Motor neuron (in vitro differentiated cells): ENCODE results near the gene UTY. TPM values are rescaled to one million over a fixed set of nuclear protein-coding genes. Genes with fewer than 3 reads are reported as not detected.

ENCODE experiments used
- ATAC-seq, 8 experiments: fragments of 200-7000 bp; cut with Tn5 transposase; replicated peaks in 6 of 8; 2 replicates each; pipeline ENCODE4 v1.8.0; 2021; ENCODE audit warnings: mild to moderate bottlenecking in 8 of 8, moderate library complexity in 8 of 8
- H3K27ac ChIP-seq, 2 donors: fragments of 250-450 bp; sonication (Bioruptor Pico); 2 replicates each; pipeline ENCODE4 v1.9.0; 2021; ENCODE audit warnings: antibody characterized with exemption in 2 of 2, mild to moderate bottlenecking in 2 of 2, moderate library complexity in 1 of 2
- H3K4me1 ChIP-seq, 2 donors: fragments of 250-450 bp; sonication (Bioruptor Pico); replicated peaks in 1 of 2; 2 replicates each; pipeline ENCODE4 v1.6.1; 2021; ENCODE audit warnings: antibody characterized with exemption in 2 of 2, mild to moderate bottlenecking in 2 of 2, moderate library complexity in 1 of 2
- H3K4me3 ChIP-seq, 5 donors: fragments of 250-450 bp; sonication (Bioruptor Pico); 2 replicates each; pipeline ENCODE4 v1.9.0; 2021; ENCODE audit warnings: antibody characterized with exemption in 5 of 5, mild to moderate bottlenecking in 5 of 5, moderate library complexity in 4 of 5
- WGBS, 10 experiments: fragments of 450-650 bp; shearing (Covaris generic); methylation state at CpG; one replicate each; pipeline ENCODE4 v1.0.0; 2022; 5-methylcytosine and 5-hydroxymethylcytosine counted together
- in situ Hi-C, 9 experiments: fragments of 400-800 bp; cut with MboI; loops; one replicate each; pipeline ENCODE4 v1.15.0; 2021; ENCODE audit warnings: low sequenced_read_pairs in 9 of 9, low pct_unique_long_range_greater_than_20kb in 2 of 9; ENCODE audit not compliant: unreplicated experiment in 9 of 9
- total RNA-seq, 8 experiments: library from RNA; unstranded; fragments of 300-600 nt; gene quantifications; 2 replicates each; pipeline versions ENCODE4 v1.2.3 to v1.2.4, GENCODE V29; 2022

Gene UTY
- total RNA-seq, 8 experiments from 2014 or later: 12.6 to 37.3 (median 26.1) TPM; not detected in 2

DNA sequence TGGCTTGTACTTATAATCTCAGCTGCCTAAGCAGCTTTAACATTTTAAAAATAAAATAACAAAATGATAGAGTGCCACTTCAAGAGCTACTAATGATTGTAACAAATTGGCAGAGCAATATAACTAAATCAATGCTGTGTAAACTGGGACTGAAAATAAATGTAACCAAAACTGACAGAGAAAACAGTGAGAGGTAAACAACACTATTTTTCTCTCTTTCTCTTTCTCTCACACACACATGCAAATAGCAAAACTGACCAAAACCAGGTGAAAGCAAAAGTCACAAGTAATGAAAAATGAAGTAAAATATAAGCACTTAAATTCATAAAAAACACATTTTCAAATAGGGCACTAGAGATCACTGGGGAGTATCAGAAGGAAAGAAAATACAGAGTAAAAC is 109.6 kb downstream of the UTY start:
- no peak overlapping the region for H3K27ac ChIP-seq
- no peak overlapping the region for H3K4me3 ChIP-seq
- no peak for ATAC-seq
- no peaks in the 10 kb centered on the region for H3K4me1 ChIP-seq
- in situ Hi-C loops: no loop called here

DNA sequence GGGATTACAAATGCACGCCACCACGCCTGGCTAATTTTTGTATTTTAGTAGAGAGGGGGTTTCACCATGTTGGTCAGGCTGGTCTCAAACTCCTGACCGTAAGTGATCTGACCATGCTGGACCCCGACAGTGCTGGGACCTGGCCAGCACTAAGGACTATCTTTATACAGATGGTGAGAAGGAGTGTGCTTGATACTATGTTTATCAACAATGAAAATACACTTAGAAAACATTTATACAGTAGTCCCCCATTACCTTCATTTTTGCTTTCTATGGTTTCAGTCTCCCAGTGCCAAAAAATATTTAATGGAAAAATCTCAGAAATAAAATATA is 111.4 kb downstream of the UTY start:
- ATAC-seq: no peak
- H3K4me1 ChIP-seq: no peaks in the 10 kb centered on the region
- WGBS, 10 experiments: no CpG with 5 or more reads among the region's 4 CpGs
- H3K27ac ChIP-seq: no peak overlapping the region
- no peak overlapping the region for H3K4me3 ChIP-seq
- in situ Hi-C loops: no loop called here

DNA sequence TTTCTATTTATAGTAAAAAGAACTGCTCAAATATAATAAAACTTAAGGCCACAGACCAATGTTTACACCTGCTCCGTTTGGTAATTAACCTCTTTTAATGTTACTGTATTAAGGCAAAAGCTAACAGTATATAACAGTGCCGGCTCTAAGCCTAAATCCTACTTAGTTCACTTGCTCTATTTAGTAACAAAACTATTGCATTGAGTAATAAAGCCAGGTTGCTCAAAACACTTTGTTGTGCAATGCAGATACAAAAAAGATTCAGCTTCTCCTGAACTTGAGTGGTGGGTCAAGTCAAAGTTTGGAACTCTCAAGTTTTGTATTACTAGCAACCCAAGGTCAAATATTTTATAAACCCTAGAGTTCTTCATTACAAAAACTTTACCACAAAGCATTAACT is 116.2 kb downstream of the UTY start:
- Histone ChIP-seq H3K4me1 (no peaks in the 10 kb centered on the region), H3K27ac (no peak overlapping the region), H3K4me3 (no peak overlapping the region)
- ATAC-seq: no peak
- in situ Hi-C loops: no loop called here
- 83 to 100% (median 94%) methylated on average over 1 to 2 of the region's 2 CpGs; no CpG with 5 or more reads in 7 of the 10 experiments for WGBS, 10 experiments

DNA sequence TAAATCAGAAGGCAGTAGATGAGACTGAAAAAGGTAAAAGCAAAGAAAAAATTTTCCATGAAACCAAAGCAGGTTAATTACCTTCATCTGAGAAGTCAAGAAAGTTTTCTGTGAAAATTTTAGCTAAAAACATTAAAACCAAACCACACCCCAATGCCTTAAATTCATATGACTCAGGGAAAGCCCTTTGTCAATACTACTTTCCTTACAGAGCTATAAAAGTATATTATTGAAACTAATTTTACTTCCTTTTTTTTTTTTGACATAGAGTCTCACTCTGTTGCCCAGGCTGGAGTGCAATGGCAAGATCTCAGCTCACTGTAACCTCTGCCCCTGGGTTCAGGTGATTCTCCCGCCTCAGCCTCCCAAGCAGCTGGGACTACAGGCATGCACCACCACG is 117.2 kb downstream of the UTY start:
- in situ Hi-C loops: no loop called here
- no CpG with 5 or more reads among the region's 2 CpGs for WGBS, 10 experiments
- peak in 2 of 8 experiments; percentile 34 to 47 for ATAC-seq

DNA sequence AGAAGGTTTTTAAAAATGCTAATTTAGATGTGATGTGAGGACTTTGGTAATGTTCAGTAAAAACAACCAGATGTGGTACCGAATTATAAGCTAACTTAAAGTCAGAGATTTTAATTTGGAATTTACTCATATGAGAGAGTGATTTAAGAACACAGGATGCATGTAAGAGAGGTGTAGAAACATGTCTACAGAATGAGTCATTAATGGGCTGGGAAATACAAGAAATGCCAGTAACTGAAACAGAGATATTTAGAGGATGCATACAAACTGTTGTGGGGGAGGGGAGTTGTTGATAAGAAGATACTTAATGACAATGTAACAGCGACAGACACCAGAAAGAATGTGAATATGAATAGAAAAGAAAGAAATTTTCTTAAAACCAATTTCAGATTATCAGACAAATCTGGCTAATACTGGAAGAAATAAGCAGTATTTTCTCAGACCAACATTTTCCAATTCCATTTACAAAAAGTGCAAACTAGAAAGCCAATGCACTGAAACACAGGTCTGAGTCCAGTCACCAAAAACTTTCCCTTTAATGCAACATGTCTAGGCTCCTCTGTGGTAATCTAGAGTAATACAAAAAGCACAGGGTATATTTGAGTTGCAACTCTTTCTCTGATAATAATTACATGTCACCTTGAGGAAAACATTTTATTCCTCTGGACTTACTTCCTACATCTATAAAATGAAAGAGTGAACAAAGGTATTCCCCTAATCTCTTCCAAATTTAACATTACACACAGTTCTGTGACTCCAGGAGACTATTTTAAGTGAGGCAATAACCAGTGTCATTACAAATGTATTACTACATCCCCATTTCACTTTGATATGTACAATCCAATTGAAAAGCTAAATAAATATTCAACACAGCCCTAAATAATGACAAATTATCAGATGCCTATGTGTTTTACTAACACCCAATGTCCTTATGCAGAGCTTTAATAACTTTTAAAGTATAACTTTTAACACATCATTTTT is 117.9 kb downstream of the UTY start:
- ATAC-seq: peak in 2 of 8 experiments; percentile 80 to 84
- 8 to 80% (median 73%) methylated on average over 1 to 2 of the region's 2 CpGs; no CpG with 5 or more reads in 6 of the 10 experiments for WGBS, 10 experiments
- in situ Hi-C loops: no loop called here
- H3K4me1 ChIP-seq: no peaks in the 10 kb centered on the region
- H3K4me3 ChIP-seq: no peak overlapping the region
- no peak overlapping the region for H3K27ac ChIP-seq

More for the DNA sequence above, 117.2 kb downstream of the UTY start:
- H3K4me1 ChIP-seq: no peaks in the 10 kb centered on the region
- no peak overlapping the region for H3K4me3 ChIP-seq
- no peak overlapping the region for H3K27ac ChIP-seq

DNA sequence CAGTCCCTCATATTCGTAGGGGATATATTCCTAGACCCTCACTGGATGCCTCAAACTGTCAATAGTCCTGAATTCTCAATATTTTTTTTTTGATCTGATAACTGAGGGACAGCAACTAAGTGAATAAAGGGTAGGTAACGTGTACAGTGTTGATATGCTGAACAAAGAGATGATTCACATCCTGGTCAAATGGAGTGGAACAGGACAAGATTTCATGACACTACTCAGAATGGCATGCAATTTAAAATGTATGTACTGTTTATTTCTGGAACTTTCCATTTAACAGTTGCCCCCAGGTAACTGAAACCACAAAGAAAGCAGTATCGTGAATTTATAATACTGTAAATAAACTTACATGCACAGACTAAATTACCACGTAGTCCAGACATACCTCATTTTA is 128.4 kb downstream of the UTY start:
- 80 to 100% (median 100%) methylated on average over 1 to 2 of the region's 4 CpGs; no CpG with 5 or more reads in 7 of the 10 experiments for WGBS, 10 experiments
- ATAC-seq: no peak
- Histone ChIP-seq H3K27ac (no peak overlapping the region), H3K4me1 (no peaks in the 10 kb centered on the region), H3K4me3 (no peak overlapping the region)
- in situ Hi-C loops: no loop called here

DNA sequence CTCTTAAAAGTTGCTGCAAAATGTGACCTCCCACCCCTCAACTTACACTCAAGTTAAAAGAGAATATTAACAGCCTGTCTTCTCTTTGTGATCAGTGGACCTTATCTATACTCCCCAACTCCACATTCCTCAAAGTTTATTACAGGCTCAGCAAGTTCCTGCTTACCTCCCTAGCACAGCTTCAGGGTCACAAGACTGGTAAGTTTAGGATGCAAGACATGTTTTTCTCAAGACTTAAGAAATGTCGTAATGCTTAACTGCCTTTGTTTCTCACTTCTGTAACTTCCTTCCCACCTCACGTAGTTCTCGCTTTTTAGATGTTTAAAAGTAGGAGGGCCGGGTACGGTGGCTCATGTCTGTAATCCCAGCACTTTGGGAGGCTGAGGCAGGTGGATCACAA is 132.7 kb downstream of the UTY start:
- no peak overlapping the region for H3K27ac ChIP-seq
- no peaks in the 10 kb centered on the region for H3K4me1 ChIP-seq
- H3K4me3 ChIP-seq: no peak overlapping the region
- in situ Hi-C loops: no loop called here
- WGBS, 10 experiments: no CpG with 5 or more reads among the region's 5 CpGs
- ATAC-seq: no peak

DNA sequence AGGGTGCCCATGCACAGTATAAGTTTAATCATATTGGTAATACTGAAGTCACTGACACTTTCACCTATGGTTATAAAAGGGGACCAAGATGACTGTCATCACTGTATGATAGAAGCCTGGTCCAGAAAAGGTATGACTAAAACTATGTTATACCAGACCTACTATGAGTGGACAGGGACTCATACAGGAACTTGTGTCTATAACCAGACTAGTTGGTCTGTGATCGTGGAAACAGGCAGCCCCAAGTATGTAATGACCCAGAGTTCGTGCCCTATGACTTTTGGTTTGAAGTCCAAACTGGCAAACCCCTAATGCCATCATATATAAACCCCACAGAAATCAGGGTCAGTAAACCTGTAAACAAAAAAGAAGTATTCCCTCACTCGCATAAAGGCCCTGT is 134.3 kb downstream of the UTY start:
- in situ Hi-C loops: no loop called here
- ATAC-seq: no peak
- WGBS, 10 experiments: 100% methylated on average over 3 of the region's 3 CpGs; no CpG with 5 or more reads in 9 of the 10 experiments

DNA sequence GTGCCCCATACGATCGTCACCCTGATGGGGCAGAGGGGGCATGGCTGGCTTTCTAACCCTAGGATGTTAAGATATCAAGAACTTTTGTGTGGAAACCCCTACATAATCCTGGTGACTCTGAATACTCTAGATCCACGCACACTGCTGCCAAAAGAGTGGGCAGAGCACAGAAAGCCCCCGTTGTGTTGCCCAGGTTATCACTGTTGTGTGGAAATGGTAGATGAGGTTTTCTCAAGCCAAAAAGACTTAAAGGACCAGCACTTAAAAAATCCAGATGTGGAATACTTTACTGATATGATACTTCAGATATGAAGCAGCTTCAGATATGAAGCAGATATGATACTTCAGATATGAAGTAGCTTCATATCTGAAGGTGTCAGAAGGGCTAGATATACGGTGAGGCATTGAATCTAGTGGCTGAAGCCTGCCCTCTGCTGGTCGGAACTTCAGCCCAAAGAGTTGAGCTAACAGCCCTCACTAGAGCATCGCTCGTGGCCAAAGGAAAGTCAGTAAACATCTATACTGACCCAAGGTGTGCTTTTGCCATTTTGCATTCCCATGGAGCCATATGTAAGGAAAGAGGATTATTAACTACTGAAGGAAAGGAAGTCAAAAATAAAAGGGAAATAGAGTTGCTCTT is 136.4 kb downstream of the UTY start:
- 100% methylated on average over 1 of the region's 8 CpGs; no CpG with 5 or more reads in 9 of the 10 experiments for WGBS, 10 experiments
- H3K4me3 ChIP-seq: no peak overlapping the region
- no peaks in the 10 kb centered on the region for H3K4me1 ChIP-seq
- in situ Hi-C loops: no loop called here
- peak in 3 of 8 experiments; percentile 36 to 70 (median 45) for ATAC-seq
- H3K27ac ChIP-seq: no peak overlapping the region

More for the DNA sequence above, 134.3 kb downstream of the UTY start:
- Histone ChIP-seq H3K4me1 (no peaks in the 10 kb centered on the region), H3K4me3 (no peak overlapping the region), H3K27ac (no peak overlapping the region)

DNA sequence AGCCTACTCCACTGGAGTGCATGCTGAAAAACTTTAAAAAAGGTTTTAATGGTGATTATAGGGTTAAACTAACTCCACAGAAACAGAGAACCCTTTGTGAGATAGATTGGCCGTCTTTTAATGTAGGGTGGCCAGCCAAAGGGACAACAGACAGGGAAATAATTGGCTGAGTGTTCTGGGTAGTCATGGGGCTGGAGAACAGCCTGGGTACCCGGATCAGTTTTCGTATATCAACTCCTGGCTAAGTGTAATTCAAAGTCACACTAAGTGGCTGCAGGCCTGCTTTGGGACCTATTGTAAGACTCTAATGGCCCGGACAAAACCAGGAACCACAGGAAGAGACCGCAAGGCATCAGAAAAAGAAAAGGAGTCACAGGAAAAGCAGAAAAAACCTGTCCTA is 139.9 kb downstream of the UTY start:
- Histone ChIP-seq H3K4me3 (no peak overlapping the region), H3K4me1 (no peaks in the 10 kb centered on the region), H3K27ac (no peak overlapping the region)
- WGBS, 10 experiments: 40 to 100% (median 75%) methylated on average over 1 to 2 of the region's 5 CpGs; no CpG with 5 or more reads in 7 of the 10 experiments
- in situ Hi-C loops: no loop called here
- no peak for ATAC-seq

DNA sequence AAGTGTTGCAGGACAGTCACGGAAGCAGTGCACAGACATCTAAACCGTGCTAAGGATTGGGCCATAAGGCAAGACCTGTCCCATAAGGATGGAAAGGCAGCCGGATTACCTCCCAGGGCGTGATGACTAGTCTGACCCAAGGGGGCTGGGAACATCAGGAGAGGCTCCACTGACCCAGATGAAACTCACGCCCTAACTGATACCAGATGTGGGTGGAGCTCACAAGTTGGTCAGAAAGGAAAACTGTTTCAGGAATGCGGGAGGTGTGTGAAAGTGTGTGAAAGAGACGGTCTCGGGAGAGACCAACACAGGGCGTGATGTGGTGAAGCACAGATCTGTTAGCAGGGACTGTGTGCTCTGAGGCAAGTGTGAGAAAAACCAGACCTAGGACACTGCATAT is 140.5 kb downstream of the UTY start:
- no peak overlapping the region for H3K27ac ChIP-seq
- no peaks in the 10 kb centered on the region for H3K4me1 ChIP-seq
- ATAC-seq: peak in 3 of 8 experiments; percentile 34 to 95 (median 77)
- in situ Hi-C loops: no loop called here
- WGBS, 10 experiments: no CpG with 5 or more reads among the region's 9 CpGs
- no peak overlapping the region for H3K4me3 ChIP-seq

DNA sequence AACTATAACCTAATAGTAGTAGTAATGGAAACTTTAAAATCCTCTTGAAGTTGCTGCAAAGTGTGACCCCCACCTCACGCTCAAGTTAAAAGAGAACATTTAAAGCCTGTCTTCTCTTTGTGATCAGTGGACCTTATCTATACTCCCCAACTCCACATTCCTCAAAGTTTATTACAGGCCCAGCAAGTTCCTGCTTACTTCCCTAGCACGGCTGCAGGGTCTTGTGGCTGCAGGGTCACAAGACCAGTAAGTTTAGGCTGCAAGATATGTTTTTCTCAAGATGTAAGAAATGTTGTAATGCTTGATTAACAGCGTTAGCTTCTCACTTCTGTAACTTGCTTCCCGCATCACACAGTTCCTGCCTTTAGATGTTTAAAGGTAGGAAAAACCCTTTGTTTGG is 141.1 kb downstream of the UTY start:
- Histone ChIP-seq H3K27ac (no peak overlapping the region), H3K4me1 (no peaks in the 10 kb centered on the region), H3K4me3 (no peak overlapping the region)
- 83 to 100% (median 97%) methylated on average over 1 to 3 of the region's 4 CpGs; no CpG with 5 or more reads in 6 of the 10 experiments for WGBS, 10 experiments
- in situ Hi-C loops: no loop called here
- no peak for ATAC-seq

DNA sequence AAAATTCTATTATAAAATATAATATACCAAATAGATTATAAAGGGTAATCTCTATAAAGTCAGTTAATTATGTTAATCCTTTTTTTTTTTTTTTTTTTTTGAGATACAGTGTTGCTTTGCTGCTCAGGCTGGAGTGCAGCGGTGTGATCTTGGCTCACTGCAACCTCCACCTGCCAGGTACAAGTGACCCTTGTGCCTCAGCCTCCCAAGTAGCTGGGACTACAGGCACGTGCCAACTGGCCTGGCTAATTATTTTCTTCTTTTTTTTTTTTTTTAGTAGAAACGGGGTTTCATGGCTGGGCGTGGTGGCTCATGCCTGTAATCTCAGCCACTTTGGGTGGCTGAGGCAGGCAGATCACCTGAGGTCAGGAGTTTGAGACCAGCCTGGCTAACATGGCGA is 141.9 kb downstream of the UTY start:
- Histone ChIP-seq H3K4me3 (no peak overlapping the region), H3K27ac (no peak overlapping the region), H3K4me1 (no peaks in the 10 kb centered on the region)
- WGBS, 10 experiments: 0 to 100% (median 100%) methylated on average over 1 of the region's 5 CpGs; no CpG with 5 or more reads in 6 of the 10 experiments
- ATAC-seq: no peak
- in situ Hi-C loops: no loop called here
